22Rv1 (cell line): ENCODE data around the gene ZNF324.

ENCODE experiments used
- CTCF ChIP-seq: fragments of 450-650 bp; IDR thresholded peaks from 2 replicates; pipeline ENCODE4 v1.5.1; 2017; ENCODE audit warnings: mild to moderate bottlenecking
- ZFX ChIP-seq: fragments of 450-650 bp; IDR thresholded peaks from 2 replicates; pipeline ENCODE4 v1.6.1; 2017; ENCODE audit warnings: antibody characterized with exemption, borderline replicate concordance

- TF ChIP-seq CTCF (no peak), ZFX (no peak)
These were observed 51.6 kb downstream of the ZNF324 start for GRCh38 chr19:58518256-58519086.
